Measurements from ENCODE around the gene UBE2E2. TPM values are rescaled to one million over a fixed set of nuclear protein-coding genes. Genes with fewer than 3 reads are reported as not detected.
A peak's percentile ranks its signal among the peaks of the same experiment; 100 is the strongest.

Gene UBE2E2
- total RNA-seq, 1 donor from 2014 or later, result 89.8 TPM

DNA sequence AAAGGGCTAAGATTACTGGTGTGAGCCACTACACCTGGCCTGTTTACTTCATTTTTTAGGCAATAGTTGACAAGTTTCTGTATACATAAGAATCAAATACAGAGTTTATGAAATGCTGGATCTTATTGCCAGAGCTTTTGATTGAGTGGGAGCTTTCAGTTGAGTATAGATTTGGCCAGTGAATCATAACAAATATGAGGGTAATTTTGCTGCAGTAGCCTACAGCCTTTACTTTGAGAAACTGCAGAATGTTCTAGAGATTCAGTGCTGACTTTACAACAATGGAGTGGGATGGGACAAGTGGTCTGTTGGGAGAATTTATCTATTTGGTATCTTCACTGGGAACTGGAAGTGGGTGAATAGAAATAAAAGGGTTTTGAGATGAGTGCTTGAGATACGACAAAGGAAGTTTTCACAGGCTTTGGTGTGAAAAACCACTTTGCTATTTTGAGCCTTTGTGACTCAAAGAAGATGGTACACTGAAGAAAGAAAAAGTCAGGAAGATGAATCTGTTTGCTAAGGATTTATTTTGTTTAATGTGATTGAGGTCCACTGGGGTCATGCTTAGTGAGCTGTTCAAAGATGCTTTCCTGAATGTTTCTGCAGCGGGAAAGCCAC lies 227.8 kb downstream of the UBE2E2 start:
- Histone ChIP-seq H3F3A (ENCODE audit: low read depth) (peaks cover 4% of the 10 kb centered on the region), H3K36me3 (no peaks in the 10 kb centered on the region), H3K27me3 (no peaks in the 10 kb centered on the region), H3K4me2 (peak overlapping the region; percentile 2), H3K4me3 (no peak overlapping the region), H2AFZ (replicated peaks) (no peak overlapping the region), H3K4me1 (peaks cover 30% of the 10 kb centered on the region), H3K79me2 (ENCODE audit: low read depth) (peaks cover 37% of the 10 kb centered on the region), H4K20me1 (ENCODE audit: low read depth) (peaks cover 22% of the 10 kb centered on the region), H3K27ac (peak overlapping the region; percentile 13), H3K9me3 (ENCODE audit: low read depth) (no peaks in the 10 kb centered on the region), H3K9ac (no peak overlapping the region)
- H3K4me1 Mint-ChIP-seq, result peaks cover 9% of the 10 kb centered on the region
- H3K9me3 Mint-ChIP-seq, result no peaks in the 10 kb centered on the region
- DNase-seq (ENCODE audit: low spot score), result no peak
- H3K36me3 Mint-ChIP-seq, result no peaks in the 10 kb centered on the region
- no peak overlapping the region for H3K4me3 Mint-ChIP-seq
- no peaks in the 10 kb centered on the region for H3K27me3 Mint-ChIP-seq (ENCODE audit: insufficient read depth, low read depth)
- no peak for TF ChIP-seq EZH2 (IDR thresholded peaks at IDR 0.05)
- TF ChIP-seq, protein P1, sequence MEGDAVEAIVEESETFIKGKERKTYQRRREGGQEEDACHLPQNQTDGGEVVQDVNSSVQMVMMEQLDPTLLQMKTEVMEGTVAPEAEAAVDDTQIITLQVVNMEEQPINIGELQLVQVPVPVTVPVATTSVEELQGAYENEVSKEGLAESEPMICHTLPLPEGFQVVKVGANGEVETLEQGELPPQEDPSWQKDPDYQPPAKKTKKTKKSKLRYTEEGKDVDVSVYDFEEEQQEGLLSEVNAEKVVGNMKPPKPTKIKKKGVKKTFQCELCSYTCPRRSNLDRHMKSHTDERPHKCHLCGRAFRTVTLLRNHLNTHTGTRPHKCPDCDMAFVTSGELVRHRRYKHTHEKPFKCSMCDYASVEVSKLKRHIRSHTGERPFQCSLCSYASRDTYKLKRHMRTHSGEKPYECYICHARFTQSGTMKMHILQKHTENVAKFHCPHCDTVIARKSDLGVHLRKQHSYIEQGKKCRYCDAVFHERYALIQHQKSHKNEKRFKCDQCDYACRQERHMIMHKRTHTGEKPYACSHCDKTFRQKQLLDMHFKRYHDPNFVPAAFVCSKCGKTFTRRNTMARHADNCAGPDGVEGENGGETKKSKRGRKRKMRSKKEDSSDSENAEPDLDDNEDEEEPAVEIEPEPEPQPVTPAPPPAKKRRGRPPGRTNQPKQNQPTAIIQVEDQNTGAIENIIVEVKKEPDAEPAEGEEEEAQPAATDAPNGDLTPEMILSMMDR (IDR thresholded peaks at IDR 0.05), result no peak
- TF ChIP-seq EZH2phosphoT487 (IDR thresholded peaks at IDR 0.05), result no peak
- no peak overlapping the region for H3K27ac Mint-ChIP-seq

- TF ChIP-seq EZH2 (IDR thresholded peaks at IDR 0.05), result no peak
- Mint-ChIP-seq H3K36me3 (no peaks in the 10 kb centered on the region), H3K4me3 (no peak overlapping the region), H3K27me3 (ENCODE audit: insufficient read depth, low read depth) (no peaks in the 10 kb centered on the region), H3K4me1 (peaks cover 12% of the 10 kb centered on the region), H3K27ac (no peak overlapping the region), H3K9me3 (no peaks in the 10 kb centered on the region)
- Histone ChIP-seq H3K4me2 (no peak overlapping the region), H3K36me3 (no peaks in the 10 kb centered on the region), H4K20me1 (ENCODE audit: low read depth) (peaks cover 26% of the 10 kb centered on the region), H3K9ac (no peak overlapping the region), H3K4me1 (peaks cover 32% of the 10 kb centered on the region), H3K27me3 (no peaks in the 10 kb centered on the region), H3F3A (ENCODE audit: low read depth) (peaks cover 4% of the 10 kb centered on the region), H2AFZ (replicated peaks) (no peak overlapping the region), H3K27ac (no peak overlapping the region), H3K9me3 (ENCODE audit: low read depth) (no peaks in the 10 kb centered on the region), H3K79me2 (ENCODE audit: low read depth) (peaks cover 39% of the 10 kb centered on the region), H3K4me3 (no peak overlapping the region)
- no peak for DNase-seq (ENCODE audit: low spot score)
These were observed 228.6 kb downstream of the UBE2E2 start for GRCh38 chr3:23431764-23432163.

- no peaks in the 10 kb centered on the region for H3K27me3 Mint-ChIP-seq (ENCODE audit: insufficient read depth, low read depth)
- H3K79me2 ChIP-seq (ENCODE audit: low read depth), result peaks cover 43% of the 10 kb centered on the region
- H3K4me3 ChIP-seq, result no peak overlapping the region
- TF ChIP-seq, protein P1 (IDR thresholded peaks at IDR 0.05), result no peak
- TF ChIP-seq EZH2phosphoT487 (IDR thresholded peaks at IDR 0.05) (no peak), EZH2 (IDR thresholded peaks at IDR 0.05) (no peak)
- H3K9ac ChIP-seq, result no peak overlapping the region
- no peak overlapping the region for H2AFZ ChIP-seq (replicated peaks)
- H3F3A ChIP-seq (ENCODE audit: low read depth), result peaks cover 4% of the 10 kb centered on the region
- peaks cover 26% of the 10 kb centered on the region for H3K4me1 Mint-ChIP-seq
- peak overlapping the region; percentile 51 for H3K27ac Mint-ChIP-seq
- H3K27ac ChIP-seq, result no peak overlapping the region
- no peaks in the 10 kb centered on the region for H3K9me3 Mint-ChIP-seq
- no peak for DNase-seq (ENCODE audit: low spot score)
- H3K36me3 ChIP-seq, result no peaks in the 10 kb centered on the region
- no peaks in the 10 kb centered on the region for H3K36me3 Mint-ChIP-seq
- H3K9me3 ChIP-seq (ENCODE audit: low read depth), result no peaks in the 10 kb centered on the region
- no peak overlapping the region for H3K4me2 ChIP-seq
- H4K20me1 ChIP-seq (ENCODE audit: low read depth), result peaks cover 35% of the 10 kb centered on the region
- H3K27me3 ChIP-seq, result no peaks in the 10 kb centered on the region
- H3K4me3 Mint-ChIP-seq, result no peak overlapping the region
- peaks cover 33% of the 10 kb centered on the region for H3K4me1 ChIP-seq
These were observed 232.2 kb downstream of the UBE2E2 start for GRCh38 chr3:23435318-23435717.

DNA sequence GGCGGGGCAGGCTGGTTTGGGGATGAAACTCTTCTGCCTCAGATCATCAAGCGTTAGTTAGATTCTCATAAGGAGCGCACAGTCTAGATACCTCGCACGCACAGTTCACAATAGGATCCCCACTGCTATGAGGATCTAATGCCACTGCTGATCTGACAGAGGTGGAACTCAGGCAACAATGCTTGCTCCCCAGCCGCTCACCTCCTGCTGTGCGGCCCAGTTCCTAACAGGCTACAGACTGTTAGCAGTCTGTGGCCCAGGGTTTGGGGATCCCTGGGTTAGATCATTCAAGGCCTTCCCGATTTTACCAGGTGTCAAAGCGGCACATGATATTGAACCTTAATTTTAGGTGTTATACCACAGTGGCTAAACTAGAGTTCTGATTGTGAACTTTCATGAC lies 232.8 kb downstream of the UBE2E2 start:
- Mint-ChIP-seq H3K9me3 (no peaks in the 10 kb centered on the region), H3K27me3 (ENCODE audit: insufficient read depth, low read depth) (no peaks in the 10 kb centered on the region), H3K27ac (peak overlapping the region; percentile 51), H3K4me3 (no peak overlapping the region), H3K36me3 (no peaks in the 10 kb centered on the region), H3K4me1 (peaks cover 24% of the 10 kb centered on the region)
- no peaks in the 10 kb centered on the region for H3K27me3 ChIP-seq
- H4K20me1 ChIP-seq (ENCODE audit: low read depth), result peaks cover 30% of the 10 kb centered on the region
- TF ChIP-seq EZH2phosphoT487 (IDR thresholded peaks at IDR 0.05) (no peak), EZH2 (IDR thresholded peaks at IDR 0.05) (no peak)
- TF ChIP-seq, protein P1 (IDR thresholded peaks at IDR 0.05), result no peak
- no peaks in the 10 kb centered on the region for H3K36me3 ChIP-seq
- H3K4me1 ChIP-seq, result peaks cover 27% of the 10 kb centered on the region
- H3K27ac ChIP-seq, result no peak overlapping the region
- peak; percentile 36 for DNase-seq (ENCODE audit: low spot score)
- H3K79me2 ChIP-seq (ENCODE audit: low read depth), result peaks cover 45% of the 10 kb centered on the region
- H3F3A ChIP-seq (ENCODE audit: low read depth), result peaks cover 4% of the 10 kb centered on the region
- H3K4me2 ChIP-seq, result no peak overlapping the region
- no peak overlapping the region for H3K4me3 ChIP-seq
- no peaks in the 10 kb centered on the region for H3K9me3 ChIP-seq (ENCODE audit: low read depth)
- H3K9ac ChIP-seq, result no peak overlapping the region
- H2AFZ ChIP-seq (replicated peaks), result no peak overlapping the region
